ENCODE measurements around the gene ARL6IP4. TPM values are rescaled to one million over a fixed set of nuclear protein-coding genes. Genes with fewer than 3 reads are reported as not detected.
A peak's percentile ranks its signal among the peaks of the same experiment; 100 is the strongest.

The ARL6IP4 gene
- total RNA-seq, 1 donor from 2014 or later, result 83.8 TPM

DNA sequence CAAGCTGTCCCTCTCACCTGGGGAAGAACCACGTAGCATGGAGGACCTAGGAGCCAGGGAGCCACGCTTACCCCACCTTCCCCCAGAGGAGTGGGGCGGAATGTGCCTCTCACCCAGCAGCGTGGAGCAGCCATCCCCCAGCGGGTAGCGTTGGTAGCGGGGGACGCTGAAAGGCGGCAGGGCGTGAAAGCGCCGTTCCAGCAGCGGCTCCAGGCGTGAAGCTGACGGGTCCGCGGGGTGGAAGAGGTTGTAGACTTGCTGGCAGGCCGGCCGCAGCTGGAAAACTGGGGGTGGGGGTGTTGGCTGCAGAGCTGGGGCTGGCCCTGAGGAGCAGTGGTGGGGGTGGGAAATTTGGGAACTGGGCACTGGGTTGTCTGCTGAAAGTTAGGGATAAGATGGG, 11.9 kb downstream of the ARL6IP4 start:
- TF ChIP-seq EZH2phosphoT487 (IDR thresholded peaks at IDR 0.05), result no peak
- TF ChIP-seq EZH2 (IDR thresholded peaks at IDR 0.05), result no peak
- no peak for TF ChIP-seq CTCF (IDR thresholded peaks at IDR 0.05)
- no peaks in the 10 kb centered on the region for H3K36me3 ChIP-seq
- H3K27ac ChIP-seq, result no peak overlapping the region
- H2AFZ ChIP-seq (replicated peaks), result no peak overlapping the region
- Mint-ChIP-seq H3K9me3 (no peaks in the 10 kb centered on the region), H3K27me3 (ENCODE audit: insufficient read depth, low read depth) (peaks cover 2% of the 10 kb centered on the region), H3K4me3 (no peak overlapping the region), H3K36me3 (no peaks in the 10 kb centered on the region), H3K27ac (no peak overlapping the region), H3K4me1 (no peaks in the 10 kb centered on the region)
- no peaks in the 10 kb centered on the region for H3K4me1 ChIP-seq
- no peaks in the 10 kb centered on the region for H3K79me2 ChIP-seq (ENCODE audit: low read depth)
- H3K9me3 ChIP-seq (ENCODE audit: low read depth), result no peaks in the 10 kb centered on the region
- H3K4me3 ChIP-seq, result no peak overlapping the region
- H3K9ac ChIP-seq, result no peak overlapping the region
- H3F3A ChIP-seq (ENCODE audit: low read depth), result no peaks in the 10 kb centered on the region
- no peak overlapping the region for H3K4me2 ChIP-seq
- peak; percentile 33 for DNase-seq (ENCODE audit: low spot score)
- H3K27me3 ChIP-seq, result no peaks in the 10 kb centered on the region
- H4K20me1 ChIP-seq (ENCODE audit: low read depth), result no peaks in the 10 kb centered on the region

GRCh38 chr12:122994140-122994675, 13.7 kb downstream of the ARL6IP4 start:
- no peak overlapping the region for H3K4me3 Mint-ChIP-seq
- H3K27me3 Mint-ChIP-seq (ENCODE audit: insufficient read depth, low read depth), result peaks cover 2% of the 10 kb centered on the region
- no peaks in the 10 kb centered on the region for H3K9me3 Mint-ChIP-seq
- DNase-seq (ENCODE audit: low spot score), result no peak
- H3K4me1 ChIP-seq, result peaks cover 3% of the 10 kb centered on the region
- no peak overlapping the region for H3K27ac Mint-ChIP-seq
- no peak overlapping the region for H3K4me2 ChIP-seq
- H3F3A ChIP-seq (ENCODE audit: low read depth), result no peaks in the 10 kb centered on the region
- H3K9ac ChIP-seq, result no peak overlapping the region
- H3K4me3 ChIP-seq, result no peak overlapping the region
- TF ChIP-seq EZH2 (IDR thresholded peaks at IDR 0.05) (no peak), EZH2phosphoT487 (IDR thresholded peaks at IDR 0.05) (no peak), CTCF (IDR thresholded peaks at IDR 0.05) (no peak)
- H3K27ac ChIP-seq, result no peak overlapping the region
- no peaks in the 10 kb centered on the region for H3K9me3 ChIP-seq (ENCODE audit: low read depth)
- H3K4me1 Mint-ChIP-seq, result no peaks in the 10 kb centered on the region
- H3K36me3 Mint-ChIP-seq, result no peaks in the 10 kb centered on the region
- H3K27me3 ChIP-seq, result no peaks in the 10 kb centered on the region
- no peaks in the 10 kb centered on the region for H4K20me1 ChIP-seq (ENCODE audit: low read depth)
- no peaks in the 10 kb centered on the region for H3K36me3 ChIP-seq
- no peak overlapping the region for H2AFZ ChIP-seq (replicated peaks)
- H3K79me2 ChIP-seq (ENCODE audit: low read depth), result no peaks in the 10 kb centered on the region

DNA sequence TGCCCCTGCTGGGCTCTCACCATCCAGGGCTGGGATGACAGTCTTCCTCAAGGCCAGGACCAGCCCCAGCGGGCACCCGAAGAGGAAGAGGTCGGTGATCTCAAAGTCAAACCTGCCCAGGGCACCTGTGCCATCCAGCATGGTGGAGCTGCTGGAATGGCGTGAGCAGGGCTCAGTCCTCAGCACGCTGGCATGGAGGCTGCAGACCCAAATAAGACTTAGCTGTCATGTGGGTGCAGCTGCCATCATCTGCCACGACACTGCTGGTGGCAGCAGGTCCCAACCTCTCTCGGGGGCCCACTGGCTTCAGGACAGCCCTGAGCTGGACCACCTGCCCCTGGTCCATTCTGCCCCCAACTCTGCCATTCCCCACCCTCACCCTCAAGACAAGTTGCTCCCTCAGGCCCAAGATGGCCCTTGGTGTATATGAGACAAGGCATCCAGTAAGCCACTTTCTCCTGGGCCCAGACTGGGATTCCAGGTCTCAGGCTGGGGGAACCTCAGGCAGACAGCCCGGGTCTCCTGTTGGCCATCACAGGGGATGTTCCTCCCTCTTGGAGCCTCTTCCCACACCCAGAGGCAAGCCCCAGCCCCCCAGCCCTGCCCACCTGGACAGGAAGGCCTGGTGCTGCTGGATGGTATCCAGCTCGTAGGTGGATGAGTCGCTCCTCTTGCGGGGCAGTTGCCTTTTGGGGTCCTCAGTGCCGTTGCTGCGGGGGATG, 14.5 kb downstream of the ARL6IP4 start:
- H3K9me3 Mint-ChIP-seq, result no peaks in the 10 kb centered on the region
- no peak overlapping the region for H3K9ac ChIP-seq
- H3K4me2 ChIP-seq, result no peak overlapping the region

More for the DNA sequence above, 14.5 kb downstream of the ARL6IP4 start:
- H4K20me1 ChIP-seq (ENCODE audit: low read depth), result no peaks in the 10 kb centered on the region
- H3K27ac ChIP-seq, result no peak overlapping the region
- DNase-seq (ENCODE audit: low spot score), result no peak
- no peaks in the 10 kb centered on the region for H3K36me3 ChIP-seq
- H3K4me1 ChIP-seq, result peaks cover 8% of the 10 kb centered on the region
- no peaks in the 10 kb centered on the region for H3K79me2 ChIP-seq (ENCODE audit: low read depth)
- Mint-ChIP-seq H3K27ac (no peak overlapping the region), H3K4me3 (no peak overlapping the region), H3K4me1 (no peaks in the 10 kb centered on the region), H3K36me3 (no peaks in the 10 kb centered on the region), H3K27me3 (ENCODE audit: insufficient read depth, low read depth) (no peaks in the 10 kb centered on the region)
- H3K4me3 ChIP-seq, result no peak overlapping the region
- no peaks in the 10 kb centered on the region for H3K27me3 ChIP-seq
- H3K9me3 ChIP-seq (ENCODE audit: low read depth), result no peaks in the 10 kb centered on the region
- H2AFZ ChIP-seq (replicated peaks), result no peak overlapping the region
- TF ChIP-seq EZH2phosphoT487 (IDR thresholded peaks at IDR 0.05) (no peak), EZH2 (IDR thresholded peaks at IDR 0.05) (no peak), CTCF (IDR thresholded peaks at IDR 0.05) (no peak)
- no peaks in the 10 kb centered on the region for H3F3A ChIP-seq (ENCODE audit: low read depth)

All from neural progenitor cell (in vitro differentiated cells).